Liver (tissue), 3 donors: ENCODE results near the gene TMEM141.

Experiments used
- ATF3 ChIP-seq: IDR thresholded peaks from 2 replicates; pipeline ENCODE4 v1.6.1; 2016; ENCODE audit warnings: antibody characterized with exemption
- CTCF ChIP-seq: fragments of 150-350 bp; IDR thresholded peaks from 2 replicates; pipeline ENCODE4 v1.5.1; 2017; ENCODE audit warnings: improper control_type of control experiment, low read depth, low read length; ENCODE audit not compliant: missing input control
- EGR1 ChIP-seq, 2 donors: IDR thresholded peaks; 2 replicates each; pipeline ENCODE4 v1.6.1; 2016 to 2018; ENCODE audit warnings: antibody characterized with exemption in 2 of 2, low read depth in 2 of 2
- HNF4G ChIP-seq: IDR thresholded peaks from 2 replicates; pipeline ENCODE4 v1.6.1; 2016; ENCODE audit warnings: antibody characterized with exemption
- MAX ChIP-seq: IDR thresholded peaks from 2 replicates; pipeline ENCODE4 v1.6.1; 2016; ENCODE audit warnings: antibody characterized with exemption
- RAD21 ChIP-seq, 2 donors: IDR thresholded peaks; 2 replicates each; pipeline ENCODE4 v1.6.1; 2016; ENCODE audit warnings: antibody characterized with exemption in 2 of 2, mild to moderate bottlenecking in 2 of 2
- SP1 ChIP-seq: IDR thresholded peaks from 2 replicates; pipeline ENCODE4 v1.6.1; 2018; ENCODE audit warnings: antibody characterized with exemption, mild to moderate bottlenecking
- TAF1 ChIP-seq: conservative IDR thresholded peaks from 2 replicates; pipeline ENCODE4 v1.6.1; 2016; ENCODE audit warnings: antibody characterized with exemption, mild to moderate bottlenecking
- YY1 ChIP-seq: IDR thresholded peaks from 2 replicates; pipeline ENCODE4 v1.6.1; 2016; ENCODE audit warnings: antibody characterized with exemption, mild to moderate bottlenecking
- ZBTB33 ChIP-seq: IDR thresholded peaks from 2 replicates; pipeline ENCODE4 v1.6.1; 2016; ENCODE audit warnings: antibody characterized with exemption
- donor health status: healthy.
- donor health status: healthy.

- TF ChIP-seq CTCF (no peak), RAD21 (IDR thresholded peaks at IDR 0.05) (no peak), HNF4G (no peak), EGR1 (IDR thresholded peaks at IDR 0.05; ENCODE audit: low read depth in 2 of 2) (no peak), MAX (no peak), ZBTB33 (no peak), TAF1 (no peak), SP1 (no peak), ATF3 (no peak), YY1 (no peak)
Observed at GRCh38 chr9:136774416-136775045, 16.6 kb upstream of the TMEM141 start.
